Lower leg skin (tissue), 4 donors: ENCODE data around the gene EBF4. TPM values are rescaled to one million over a fixed set of nuclear protein-coding genes. Genes with fewer than 3 reads are reported as not detected.
"Not testable (repeated sequence)": the region's sequence is repeated elsewhere in the genome, so short reads cannot be mapped to it uniquely, and the experiment has no call there.

Source experiments
- DNase-seq, 2 donors: peaks; one replicate each; pipeline ENCODE4 v3.0.0-alpha.2; 2019; ENCODE audit warnings: low spot score in 2 of 2
- H3K4me3 ChIP-seq: fragments of 200-600 bp; sonication (generic); 2 replicates; pipeline ENCODE4 v1.5.1; 2017; ENCODE audit warnings: mild to moderate bottlenecking, low read depth; ENCODE audit not compliant: poor library complexity, severe bottlenecking
- CTCF ChIP-seq, 3 donors: fragments of 450-650 bp; IDR thresholded peaks; one replicate each; pipeline ENCODE4 v1.5.1; 2016; ENCODE audit warnings: antibody characterized with exemption in 3 of 3, mild to moderate bottlenecking in 3 of 3, moderate library complexity in 2 of 3
- POLR2A ChIP-seq, 2 donors: fragments of 450-650 bp; IDR thresholded peaks; one replicate each; pipeline ENCODE4 v1.6.1; 2016 to 2017; ENCODE audit warnings: antibody characterized with exemption in 2 of 2, mild to moderate bottlenecking in 1 of 2, moderate library complexity in 1 of 2
- WGBS, 2 donors: methylation state at CpG; one replicate each; pipeline ENCODE4 v1.1.5; 2018; 5-methylcytosine and 5-hydroxymethylcytosine counted together
- intact Hi-C: fragments of 100-400 bp; cut with DNase I; formaldehyde crosslinking; loops from one replicate; pipeline ENCODE4 v1.15.0; 2023; ENCODE audit warnings: low total_unique reads
- total RNA-seq, 4 donors: library from RNA; depleted of rRNA; stranded (reverse); fragments of >200 nt; gene quantifications; one replicate each; pipeline ENCODE4 v1.1.0, GENCODE V29; 2016

EBF4 gene
- total RNA-seq, 4 donors from 2014 or later = 5.0 to 9.9 (median 7.7) TPM

GRCh38 chr20:2804852-2805688, 112.5 kb downstream of the EBF4 start:
- intact Hi-C loops = no loop called here
- TF ChIP-seq CTCF (IDR thresholded peaks at IDR 0.05) (no peak), POLR2A (IDR thresholded peaks at IDR 0.05) (no peak)
- no peak overlapping the region for H3K4me3 ChIP-seq
- peak in 1 of 2 donors; percentile 80 for DNase-seq
- 5 to 15% methylated on average over 31 to 47 of the region's 49 CpGs for WGBS, 2 donors

GRCh38 chr20:2805689-2806350, 113.2 kb downstream of the EBF4 start:
- WGBS, 2 donors = 27 to 34% methylated on average over 11 to 15 of the region's 22 CpGs
- intact Hi-C loops = no loop called here
- no peak overlapping the region for H3K4me3 ChIP-seq
- no peak for TF ChIP-seq POLR2A (IDR thresholded peaks at IDR 0.05)
- TF ChIP-seq CTCF (IDR thresholded peaks at IDR 0.05) = no peak
- peak in 1 of 2 donors; percentile 78 for DNase-seq

GRCh38 chr20:2806351-2806701, 113.7 kb downstream of the EBF4 start:
- H3K4me3 ChIP-seq = no peak overlapping the region
- intact Hi-C loops = no loop called here
- 33 to 35% methylated on average over 4 of the region's 4 CpGs for WGBS, 2 donors
- DNase-seq = no peak
- no peak for TF ChIP-seq CTCF (IDR thresholded peaks at IDR 0.05)
- TF ChIP-seq POLR2A (IDR thresholded peaks at IDR 0.05) = no peak

GRCh38 chr20:2807019-2807418, 114.4 kb downstream of the EBF4 start:
- intact Hi-C loops = no loop called here
- DNase-seq = peak in 1 of 2 donors; percentile 53
- H3K4me3 ChIP-seq = no peak overlapping the region
- WGBS, 2 donors = 81 to 87% methylated on average over 4 of the region's 4 CpGs
- TF ChIP-seq CTCF (IDR thresholded peaks at IDR 0.05) (no peak), POLR2A (IDR thresholded peaks at IDR 0.05) (no peak)

- 89 to 91% methylated on average over 8 to 9 of the region's 9 CpGs for WGBS, 2 donors
- DNase-seq = peak in 1 of 2 donors; percentile 50
- intact Hi-C loops, H3K4me3 ChIP-seq: not testable (repeated sequence)
Observed at GRCh38 chr20:2807929-2808328, 115.3 kb downstream of the EBF4 start.

- peak in 1 of 2 donors; percentile 54 for DNase-seq
- intact Hi-C loops = no loop called here
- H3K4me3 ChIP-seq = no peak overlapping the region
- 90 to 94% methylated on average over 10 of the region's 10 CpGs for WGBS, 2 donors
- TF ChIP-seq CTCF (IDR thresholded peaks at IDR 0.05) = no peak
- TF ChIP-seq POLR2A (IDR thresholded peaks at IDR 0.05) = no peak
Observed at GRCh38 chr20:2809690-2810089, 117.1 kb downstream of the EBF4 start.
